Pons (tissue), 1 donor: Measurements from ENCODE around the gene BPIFB2.

Source experiments
- DNase-seq: peaks from one replicate; pipeline ENCODE4 v3.0.0-alpha.2; 2016; ENCODE audit warnings: low spot score

The BPIFB2 gene

GRCh38 chr20:33020278-33021161, 13.0 kb downstream of the BPIFB2 start:
- DNase-seq: no peak

- DNase-seq: no peak
Observed at GRCh38 chr20:33021879-33022278, 14.4 kb downstream of the BPIFB2 start.

GRCh38 chr20:33022289-33022688, 14.8 kb downstream of the BPIFB2 start:
- no peak for DNase-seq

- no peak for DNase-seq
Observed at GRCh38 chr20:33022694-33023438, 15.4 kb downstream of the BPIFB2 start.

DNA sequence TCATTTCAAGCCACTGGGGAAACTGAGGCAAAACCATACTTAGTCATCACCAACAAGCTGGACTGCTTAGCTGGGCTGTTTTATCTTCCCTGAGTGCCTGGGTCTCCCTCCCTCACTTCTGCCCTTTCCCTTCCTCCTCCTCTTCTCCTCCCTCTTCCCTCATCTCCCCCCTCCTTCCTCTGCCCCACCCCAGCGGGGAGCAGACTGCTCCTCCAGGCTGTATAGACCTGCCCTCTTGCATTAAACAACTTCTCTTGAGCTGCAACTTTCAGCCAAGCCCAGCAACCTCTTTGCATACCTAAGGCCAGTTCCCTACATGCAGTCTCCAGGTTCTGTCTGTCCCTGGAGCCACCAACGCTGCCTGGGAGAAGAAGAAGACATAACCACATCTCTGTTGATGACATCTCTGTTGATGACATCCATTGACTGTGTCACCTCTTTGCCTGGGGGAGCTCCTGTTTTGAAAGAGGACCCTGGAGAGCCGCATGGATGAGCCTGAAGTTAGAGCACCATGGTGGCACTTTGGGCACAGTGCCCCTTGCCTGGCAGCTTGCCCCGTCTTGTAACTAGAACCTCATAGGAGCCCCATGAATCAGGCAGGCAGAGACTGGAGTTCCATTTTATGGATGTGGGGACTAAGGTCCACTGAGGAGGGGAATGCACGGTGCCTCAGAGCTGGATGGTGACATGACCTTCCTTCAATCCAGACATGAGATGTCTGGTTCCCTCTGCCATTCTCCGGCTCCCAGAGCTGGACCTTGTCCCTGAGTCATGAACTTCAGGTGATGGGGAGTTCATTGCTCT, 16.1 kb downstream of the BPIFB2 start:
- no peak for DNase-seq

GRCh38 chr20:33024243-33024560, 16.7 kb downstream of the BPIFB2 start:
- DNase-seq: no peak

GRCh38 chr20:33024609-33025317, 17.3 kb downstream of the BPIFB2 start:
- DNase-seq: no peak

DNA sequence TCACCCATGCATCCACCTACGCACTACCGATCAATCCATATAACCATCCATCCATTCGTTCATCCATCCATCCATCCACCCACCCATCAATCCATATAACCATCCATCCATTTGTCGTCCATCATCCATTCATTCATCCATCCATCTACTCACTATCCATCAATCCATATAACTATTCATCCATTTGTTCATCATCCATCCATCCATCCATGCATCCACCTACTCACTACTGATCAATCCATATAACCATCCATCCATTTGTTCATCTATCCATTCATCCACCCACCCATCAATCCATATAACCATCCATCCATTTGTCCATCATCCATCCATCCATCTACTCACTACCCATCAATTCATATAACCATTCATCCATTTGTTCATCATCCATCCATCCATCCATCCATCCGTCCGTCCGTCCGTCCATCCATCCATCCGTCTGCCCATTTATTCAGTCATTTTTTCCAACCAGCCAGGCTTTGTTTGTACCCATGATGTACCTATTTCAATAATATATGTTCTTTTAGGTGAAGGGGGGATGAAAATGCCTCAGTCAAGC, 17.9 kb downstream of the BPIFB2 start:
- DNase-seq: no peak

DNA sequence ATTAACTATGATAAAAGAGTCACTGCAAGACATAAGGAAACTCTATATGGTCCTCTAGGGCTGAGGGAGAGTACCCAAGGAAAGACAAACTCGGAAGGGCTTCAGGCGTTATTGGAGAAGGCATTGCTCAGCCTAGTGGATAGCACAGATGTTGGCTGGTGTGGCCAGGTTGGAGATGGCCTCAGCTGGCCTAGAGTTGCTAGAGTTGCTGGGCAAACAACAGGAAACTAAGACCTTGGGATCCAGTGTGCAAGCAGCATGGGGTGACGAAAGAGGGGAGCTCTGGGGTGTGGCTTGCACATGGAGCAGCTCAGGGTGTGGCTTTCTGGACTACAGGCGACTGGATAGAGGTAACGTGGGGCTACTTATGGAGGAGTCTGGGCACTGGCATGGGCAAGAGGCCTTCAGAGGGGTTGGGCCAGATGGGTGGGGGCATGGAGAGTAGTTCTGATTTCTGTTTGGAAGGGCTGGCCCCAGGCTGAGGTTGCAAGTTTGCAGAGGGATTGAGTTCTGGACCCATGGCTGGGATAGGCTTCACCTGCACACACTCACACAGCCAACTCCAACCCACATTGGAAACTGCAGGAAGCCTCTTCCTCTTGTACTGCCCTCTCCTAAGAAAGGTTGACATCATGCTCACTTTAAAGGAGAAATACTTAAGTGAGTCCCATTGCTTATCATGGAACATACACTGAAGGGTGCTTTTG, 18.7 kb downstream of the BPIFB2 start:
- DNase-seq: no peak

GRCh38 chr20:33026779-33027759, 19.6 kb downstream of the BPIFB2 start:
- DNase-seq: no peak

DNA sequence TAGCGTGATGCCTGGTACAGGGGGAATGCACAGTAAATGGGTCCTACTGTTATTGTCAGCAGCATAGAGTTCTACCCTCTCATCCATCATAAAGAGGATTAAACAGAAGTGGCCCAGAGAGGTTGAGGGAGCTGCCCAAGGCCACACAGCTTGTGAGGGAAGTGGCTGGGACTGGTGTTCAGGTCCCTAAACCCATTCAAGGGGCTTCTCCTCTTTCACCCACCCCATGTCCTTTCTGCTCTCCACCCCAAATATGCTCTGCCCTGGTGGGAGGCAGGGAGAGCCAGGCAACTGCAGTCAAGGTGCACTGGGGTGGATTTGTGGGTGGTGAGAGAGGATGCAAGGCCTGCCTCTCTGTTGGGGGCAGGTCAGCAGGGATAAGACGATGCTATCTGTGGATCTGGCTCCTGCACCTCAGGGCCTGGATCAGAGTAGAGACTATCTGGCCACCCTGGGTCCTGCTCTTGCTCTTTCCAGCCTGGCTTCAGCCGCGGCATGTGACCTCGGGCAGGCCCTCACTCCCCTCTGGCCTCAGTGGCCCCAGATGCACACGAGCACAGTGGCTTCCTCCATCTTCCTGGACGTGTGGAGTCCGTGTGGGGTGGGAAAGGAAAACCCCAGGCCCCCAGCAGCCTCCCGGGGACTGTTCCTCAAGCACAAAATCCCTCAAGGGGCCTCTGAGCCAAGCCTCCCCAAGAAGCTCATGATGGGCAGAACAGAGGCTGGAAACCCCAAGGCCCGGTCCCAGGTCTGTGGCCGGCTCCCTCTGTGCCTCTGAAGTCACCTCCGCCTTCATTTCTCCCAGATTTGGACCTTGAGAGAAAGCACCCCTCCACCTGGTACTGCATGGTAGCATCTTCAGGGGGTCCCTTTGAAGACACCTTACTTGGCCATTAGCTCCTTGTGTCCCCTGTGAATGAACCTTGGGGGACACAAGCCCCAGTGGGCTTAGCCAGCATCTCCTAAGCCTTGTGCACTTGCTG, 20.6 kb downstream of the BPIFB2 start:
- DNase-seq: no peak

GRCh38 chr20:33028875-33029274, 21.4 kb downstream of the BPIFB2 start:
- no peak for DNase-seq

GRCh38 chr20:33030076-33030475, 22.6 kb downstream of the BPIFB2 start:
- no peak for DNase-seq

GRCh38 chr20:33030569-33030968, 23.1 kb downstream of the BPIFB2 start:
- DNase-seq: no peak

GRCh38 chr20:33031531-33031930, 24.0 kb downstream of the BPIFB2 start, which contains the start of gene BPIFB6:
TSS of gene BPIFB6 (plus strand) at chr20:33031648. CDS start at chr20:33031648, 0 bp downstream.
- DNase-seq: no peak

DNA sequence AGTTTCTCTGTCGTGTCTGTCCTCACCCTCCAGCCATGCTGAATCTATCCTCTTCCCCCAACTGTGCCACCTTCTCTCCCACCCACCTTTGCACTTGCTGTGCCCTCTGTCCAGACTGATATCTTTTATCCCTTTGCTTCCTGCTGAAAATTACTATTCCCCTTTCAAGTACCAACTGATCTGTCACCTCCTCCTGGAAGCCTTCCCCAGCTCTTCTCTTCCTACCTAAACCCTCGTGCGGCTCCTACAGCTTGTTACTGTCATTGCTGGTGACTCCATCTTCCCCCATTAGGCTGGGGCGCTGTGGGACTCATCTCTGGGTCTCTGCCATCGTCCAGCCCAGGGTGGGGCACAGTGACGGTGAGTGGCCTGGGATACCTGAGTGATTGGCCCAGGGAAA, 25.1 kb downstream of the BPIFB2 start:
- no peak for DNase-seq

DNA sequence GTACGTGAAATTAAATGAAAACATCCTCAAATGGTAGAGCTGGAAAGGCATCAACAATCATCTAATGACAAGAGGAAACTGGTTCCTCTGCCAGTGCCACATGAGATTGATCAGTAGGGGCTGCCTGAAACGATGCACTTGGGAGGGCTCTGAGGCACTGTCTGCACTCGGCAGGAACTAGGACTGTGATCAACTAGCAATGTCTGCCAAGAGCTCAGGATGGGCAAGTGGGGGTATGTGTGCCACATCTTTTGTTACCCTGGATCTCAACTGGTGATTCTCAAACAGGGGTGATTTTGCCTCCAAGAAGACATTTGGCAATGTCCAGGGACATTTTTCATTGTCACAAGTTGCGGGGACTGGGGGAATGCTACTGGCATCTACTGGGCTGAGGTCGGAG, 25.9 kb downstream of the BPIFB2 start:
- DNase-seq: no peak

- no peak for DNase-seq
Observed at GRCh38 chr20:33034115-33034514, 26.6 kb downstream of the BPIFB2 start.
